ENCODE data around the gene DEPDC7. TPM values are rescaled to one million over a fixed set of nuclear protein-coding genes. Genes with fewer than 3 reads are reported as not detected.
A peak's percentile ranks its signal among the peaks of the same experiment; 100 is the strongest.
"Not testable (repeated sequence)": the region's sequence is repeated elsewhere in the genome, so short reads cannot be mapped to it uniquely, and the experiment has no call there.

DEPDC7 gene
- 1.2 and 1.6 TPM in 2 replicates for total RNA-seq (2022)
- percentile 34 among the genes with signal in this experiment for Bru-seq, nascent RNA
- percentile 15 among the genes with signal in this experiment for BruChase-seq, experiment 1, labeled RNA remaining after a 6-hour chase
- BruChase-seq, experiment 2, labeled RNA remaining after a 2-hour chase = percentile 30 among the genes with signal in this experiment
- long read RNA-seq, partial matches to known transcripts = 0 of 5 reads
- long read RNA-seq, other reads (novel, unspliced or antisense) = 1 of 5 reads

DNA sequence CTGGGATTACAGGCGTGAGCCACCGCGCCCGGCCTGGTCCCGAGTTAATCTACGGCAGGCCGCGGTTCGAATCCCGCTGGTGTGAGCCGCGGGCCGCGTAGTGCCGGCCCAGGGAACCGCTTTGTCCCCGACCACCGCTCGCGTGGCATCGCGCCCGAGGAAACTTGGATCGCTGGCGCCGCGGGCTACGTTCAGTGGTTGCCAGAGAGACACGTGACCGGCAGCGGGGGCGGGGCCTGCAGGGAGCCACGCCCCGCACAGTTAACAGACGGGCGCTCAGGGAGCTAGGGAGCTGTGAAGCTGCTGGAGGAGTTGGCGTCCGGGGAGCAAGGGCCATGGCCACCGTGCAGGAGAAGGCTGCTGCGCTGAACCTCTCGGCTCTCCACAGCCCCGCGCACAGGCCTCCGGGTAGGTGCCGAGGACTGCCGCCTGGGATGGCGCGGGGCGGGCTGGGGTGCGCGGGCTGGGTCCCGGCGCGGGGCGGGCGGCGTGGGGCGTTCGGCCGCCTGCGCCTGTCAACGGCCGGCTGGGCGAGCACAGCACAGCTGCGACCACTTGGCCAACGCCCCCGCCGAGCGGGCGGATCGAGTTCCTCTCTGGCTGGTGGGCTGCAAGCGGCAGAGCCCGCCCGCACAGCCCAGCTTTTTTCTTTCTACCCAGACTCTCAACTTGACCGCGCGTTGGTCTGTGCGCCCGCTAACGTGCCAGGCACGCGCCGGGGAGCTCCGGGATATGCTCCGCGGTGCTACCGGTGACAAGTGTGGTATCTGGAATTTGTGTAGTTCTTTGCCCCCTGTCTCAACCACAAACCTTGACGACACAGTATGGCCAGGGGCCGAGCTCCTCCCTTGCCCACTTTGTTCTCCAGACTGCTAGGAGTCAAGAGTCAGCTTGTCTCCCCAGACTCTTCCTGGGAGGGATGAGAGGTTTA lies at the start of gene DEPDC7:
Gene DEPDC7 (plus strand): TSS at position 258 of the 931 bp plus-strand sequence. CDS start 78 bp downstream, at position 336.
- CTCF ChIA-PET = interaction anchor here (1.3 kb wide), 1 partner anchor 50 kb away, joined by 5 read pairs; no protein-coding TSS in a partner anchor
- Mint-ChIP-seq H3K27ac (ENCODE audit: unreplicated experiment) (peak within 1 kb of the TSS; percentile 26), H3K4me3 (ENCODE audit: low read depth, unreplicated experiment) (peak within 1 kb of the TSS; percentile 87), H3K4me1 (ENCODE audit: low read depth, unreplicated experiment) (no peaks in the 10 kb centered on the region), H3K27me3 (ENCODE audit: unreplicated experiment) (no peaks in the 10 kb centered on the region), H3K36me3 (ENCODE audit: insufficient read depth, unreplicated experiment) (peaks cover 12% of the 10 kb centered on the region), H3K9me3 (ENCODE audit: low read depth, unreplicated experiment) (no peaks in the 10 kb centered on the region)
- intact Hi-C loops (cut with micrococcal nuclease; ENCODE audit: unreplicated experiment) = no loop called here
- peak; percentile 91 for DNase-seq
- BruUV-seq (replicated peaks) = no TSS peak
- TF ChIP-seq, protein P1, sequence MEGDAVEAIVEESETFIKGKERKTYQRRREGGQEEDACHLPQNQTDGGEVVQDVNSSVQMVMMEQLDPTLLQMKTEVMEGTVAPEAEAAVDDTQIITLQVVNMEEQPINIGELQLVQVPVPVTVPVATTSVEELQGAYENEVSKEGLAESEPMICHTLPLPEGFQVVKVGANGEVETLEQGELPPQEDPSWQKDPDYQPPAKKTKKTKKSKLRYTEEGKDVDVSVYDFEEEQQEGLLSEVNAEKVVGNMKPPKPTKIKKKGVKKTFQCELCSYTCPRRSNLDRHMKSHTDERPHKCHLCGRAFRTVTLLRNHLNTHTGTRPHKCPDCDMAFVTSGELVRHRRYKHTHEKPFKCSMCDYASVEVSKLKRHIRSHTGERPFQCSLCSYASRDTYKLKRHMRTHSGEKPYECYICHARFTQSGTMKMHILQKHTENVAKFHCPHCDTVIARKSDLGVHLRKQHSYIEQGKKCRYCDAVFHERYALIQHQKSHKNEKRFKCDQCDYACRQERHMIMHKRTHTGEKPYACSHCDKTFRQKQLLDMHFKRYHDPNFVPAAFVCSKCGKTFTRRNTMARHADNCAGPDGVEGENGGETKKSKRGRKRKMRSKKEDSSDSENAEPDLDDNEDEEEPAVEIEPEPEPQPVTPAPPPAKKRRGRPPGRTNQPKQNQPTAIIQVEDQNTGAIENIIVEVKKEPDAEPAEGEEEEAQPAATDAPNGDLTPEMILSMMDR (IDR thresholded peaks at IDR 0.05; ENCODE audit: unreplicated experiment) = no peak

DNA sequence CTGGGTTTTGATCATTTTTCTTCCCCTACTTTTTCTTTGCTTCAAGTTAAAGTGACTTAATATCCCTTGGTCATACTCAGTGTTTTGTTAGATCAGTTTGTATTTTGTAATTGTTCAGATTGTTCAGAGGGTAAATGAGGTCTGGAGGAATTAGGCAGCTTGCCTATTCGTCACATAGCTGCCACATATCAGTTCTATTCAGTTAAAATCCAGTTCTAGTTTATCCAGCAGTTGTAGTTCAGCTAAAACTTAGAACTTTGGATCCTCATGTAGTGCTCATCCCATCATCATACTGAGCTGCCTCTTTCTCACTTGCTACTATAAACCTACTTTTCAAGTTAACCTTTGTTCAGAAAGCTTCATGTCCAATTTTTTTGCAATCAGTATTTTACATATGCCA lies 47.1 kb upstream of the DEPDC7 start:
- H3K36me3 Mint-ChIP-seq (ENCODE audit: insufficient read depth, unreplicated experiment) = peaks cover 21% of the 10 kb centered on the region
- intact Hi-C loops (cut with micrococcal nuclease; ENCODE audit: unreplicated experiment) = no loop called here
- DNase-seq = no peak
- no peaks in the 10 kb centered on the region for H3K4me1 Mint-ChIP-seq (ENCODE audit: low read depth, unreplicated experiment)
- CTCF ChIA-PET = no interaction called here
- no peaks in the 10 kb centered on the region for H3K27me3 Mint-ChIP-seq (ENCODE audit: unreplicated experiment)
- no TSS peak for BruUV-seq (replicated peaks)
- no peak overlapping the region for H3K4me3 Mint-ChIP-seq (ENCODE audit: low read depth, unreplicated experiment)
- H3K9me3 Mint-ChIP-seq (ENCODE audit: low read depth, unreplicated experiment) = no peaks in the 10 kb centered on the region
- no peak overlapping the region for H3K27ac Mint-ChIP-seq (ENCODE audit: unreplicated experiment)
- TF ChIP-seq, protein P1 (IDR thresholded peaks at IDR 0.05; ENCODE audit: unreplicated experiment) = no peak

DNA sequence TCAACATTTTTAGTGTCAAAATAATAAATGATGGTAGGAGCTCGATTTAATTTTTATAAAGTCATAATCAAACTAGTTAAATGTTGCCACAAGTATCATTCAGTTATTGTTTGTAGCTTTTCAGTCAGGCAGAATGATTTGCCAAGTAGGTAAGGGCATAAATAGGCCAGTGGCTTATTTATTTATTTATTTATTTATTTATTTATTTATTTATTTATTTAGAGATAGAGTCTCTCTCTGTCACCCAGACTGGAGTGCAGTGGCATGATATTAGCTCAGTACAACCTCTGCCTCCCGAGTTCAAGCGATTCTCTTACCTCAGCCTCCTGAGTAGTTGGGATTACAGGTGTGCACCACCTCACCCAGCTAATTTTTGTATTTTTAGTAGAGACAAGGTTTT lies 43.4 kb upstream of the DEPDC7 start:
- CTCF ChIA-PET = interaction anchor here (0.7 to 0.8 kb wide), 2 partner anchors 94 to 118 kb away, joined by 3 to 4 read pairs; no protein-coding TSS in a partner anchor
- H3K9me3 Mint-ChIP-seq (ENCODE audit: low read depth, unreplicated experiment); H3K4me1 Mint-ChIP-seq (ENCODE audit: low read depth, unreplicated experiment); H3K27me3 Mint-ChIP-seq (ENCODE audit: unreplicated experiment); H3K27ac Mint-ChIP-seq (ENCODE audit: unreplicated experiment); H3K4me3 Mint-ChIP-seq (ENCODE audit: low read depth, unreplicated experiment); DNase-seq; intact Hi-C loops (cut with micrococcal nuclease; ENCODE audit: unreplicated experiment); BruUV-seq (replicated peaks): not testable (repeated sequence)
- peaks cover 17% of the 10 kb centered on the region for H3K36me3 Mint-ChIP-seq (ENCODE audit: insufficient read depth, unreplicated experiment)

DNA sequence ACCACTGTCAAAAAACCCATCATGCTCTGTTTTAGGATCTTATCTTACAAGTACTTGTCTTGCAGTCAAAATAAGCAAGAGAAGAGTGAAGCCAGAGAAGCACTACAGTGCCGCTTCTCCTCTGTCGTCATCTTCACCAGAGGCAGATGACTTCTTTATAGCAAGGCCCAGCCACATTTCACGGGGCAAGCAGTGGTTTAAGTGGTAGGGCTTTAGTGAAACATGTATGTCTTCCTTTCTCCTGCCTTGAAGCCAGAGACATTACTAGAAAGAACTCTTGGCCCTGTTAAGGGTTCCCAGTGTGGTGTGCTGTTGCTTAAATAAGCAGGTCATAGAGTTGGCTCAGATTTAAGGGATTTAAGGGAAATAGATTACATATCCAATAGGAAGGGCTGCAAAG lies 42.9 kb upstream of the DEPDC7 start:
- TF ChIP-seq, protein P1 (IDR thresholded peaks at IDR 0.05; ENCODE audit: unreplicated experiment) = no peak
- Mint-ChIP-seq H3K4me3 (ENCODE audit: low read depth, unreplicated experiment) (no peak overlapping the region), H3K27me3 (ENCODE audit: unreplicated experiment) (no peaks in the 10 kb centered on the region), H3K36me3 (ENCODE audit: insufficient read depth, unreplicated experiment) (peaks cover 17% of the 10 kb centered on the region), H3K9me3 (ENCODE audit: low read depth, unreplicated experiment) (no peaks in the 10 kb centered on the region), H3K27ac (ENCODE audit: unreplicated experiment) (no peak overlapping the region), H3K4me1 (ENCODE audit: low read depth, unreplicated experiment) (no peaks in the 10 kb centered on the region)
- intact Hi-C loops (cut with micrococcal nuclease; ENCODE audit: unreplicated experiment) = no loop called here
- DNase-seq = no peak
- BruUV-seq (replicated peaks) = no TSS peak
- CTCF ChIA-PET = interaction anchor here (0.6 kb wide), 1 partner anchor 105 kb away, joined by 4 read pairs; no protein-coding TSS in a partner anchor

All from Calu3 (cell line).